ENCODE measurements around the gene TMEM51. TPM values are rescaled to one million over a fixed set of nuclear protein-coding genes. Genes with fewer than 3 reads are reported as not detected.

Gene TMEM51
- total and polyA plus RNA-seq, 9 donors = 9.4 to 38.5 (median 23.0) TPM

DNA sequence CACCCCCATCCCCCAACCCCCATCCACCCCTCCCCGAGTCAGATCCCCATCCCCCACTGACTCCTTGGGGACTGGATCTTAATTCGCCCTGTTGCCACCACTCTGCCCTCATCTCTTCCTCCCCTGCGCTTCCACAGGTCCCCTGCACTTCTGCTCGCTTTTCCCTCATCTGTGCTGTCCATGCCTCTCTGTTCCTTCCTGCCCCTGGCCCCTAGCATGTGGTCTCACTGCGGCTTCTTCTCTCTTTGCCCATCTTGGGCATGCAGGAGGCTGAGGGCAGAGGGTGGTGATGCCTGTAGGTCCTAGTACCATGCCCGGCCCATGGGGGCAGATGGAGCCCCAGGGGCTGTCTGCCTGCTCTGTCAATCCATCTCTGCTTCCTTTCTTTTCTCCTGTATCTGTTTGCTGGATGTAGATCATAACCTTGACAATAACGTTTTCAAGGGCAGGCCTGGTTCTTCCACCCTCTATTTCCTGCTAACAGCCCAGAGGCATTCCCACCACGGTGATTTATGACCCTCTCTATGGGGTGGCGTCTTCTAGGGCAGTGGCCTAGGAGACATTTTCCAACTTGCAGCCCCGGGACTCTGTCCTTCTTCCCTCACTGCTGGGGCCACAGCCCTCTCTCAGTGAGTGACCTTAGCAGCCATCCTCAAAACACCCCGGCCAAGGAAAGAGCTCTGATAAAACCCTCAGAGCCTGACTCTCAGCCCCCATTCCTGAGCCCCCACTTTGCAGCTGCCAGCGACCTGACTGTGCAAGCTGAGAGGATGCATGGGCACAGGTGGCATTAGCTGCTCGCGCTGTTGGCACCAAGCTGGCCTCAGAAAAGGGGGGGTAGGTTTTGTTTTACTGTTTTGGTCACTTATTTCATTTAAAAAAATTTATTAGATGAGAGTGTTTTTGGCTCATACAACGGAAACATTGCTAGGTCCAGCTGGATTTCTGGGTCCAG, 33.9 kb downstream of the TMEM51 start:
- Histone ChIP-seq H3K27me3 (no peaks in the 10 kb centered on the region), H3K27ac (no peak overlapping the region), H3K4me3 (no peak overlapping the region), H3K36me3 (no peaks in the 10 kb centered on the region), H3K4me1 (ENCODE audit: insufficient read depth) (peaks cover 23% of the 10 kb centered on the region), H3K9me3 (no peaks in the 10 kb centered on the region)
- intact Hi-C loops (cut with DNase I) = no loop called here
- TF ChIP-seq POLR2A (IDR thresholded peaks at IDR 0.05) = no peak
- no peak for TF ChIP-seq EP300 (IDR thresholded peaks at IDR 0.05)
- TF ChIP-seq, protein P1, sequence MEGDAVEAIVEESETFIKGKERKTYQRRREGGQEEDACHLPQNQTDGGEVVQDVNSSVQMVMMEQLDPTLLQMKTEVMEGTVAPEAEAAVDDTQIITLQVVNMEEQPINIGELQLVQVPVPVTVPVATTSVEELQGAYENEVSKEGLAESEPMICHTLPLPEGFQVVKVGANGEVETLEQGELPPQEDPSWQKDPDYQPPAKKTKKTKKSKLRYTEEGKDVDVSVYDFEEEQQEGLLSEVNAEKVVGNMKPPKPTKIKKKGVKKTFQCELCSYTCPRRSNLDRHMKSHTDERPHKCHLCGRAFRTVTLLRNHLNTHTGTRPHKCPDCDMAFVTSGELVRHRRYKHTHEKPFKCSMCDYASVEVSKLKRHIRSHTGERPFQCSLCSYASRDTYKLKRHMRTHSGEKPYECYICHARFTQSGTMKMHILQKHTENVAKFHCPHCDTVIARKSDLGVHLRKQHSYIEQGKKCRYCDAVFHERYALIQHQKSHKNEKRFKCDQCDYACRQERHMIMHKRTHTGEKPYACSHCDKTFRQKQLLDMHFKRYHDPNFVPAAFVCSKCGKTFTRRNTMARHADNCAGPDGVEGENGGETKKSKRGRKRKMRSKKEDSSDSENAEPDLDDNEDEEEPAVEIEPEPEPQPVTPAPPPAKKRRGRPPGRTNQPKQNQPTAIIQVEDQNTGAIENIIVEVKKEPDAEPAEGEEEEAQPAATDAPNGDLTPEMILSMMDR (IDR thresholded peaks at IDR 0.05) = no peak
- peak in 2 of 5 donors; percentile 32 for DNase-seq
- WGBS, 3 donors = 42 to 52% (median 47%) methylated on average over 15 of the region's 15 CpGs

DNA sequence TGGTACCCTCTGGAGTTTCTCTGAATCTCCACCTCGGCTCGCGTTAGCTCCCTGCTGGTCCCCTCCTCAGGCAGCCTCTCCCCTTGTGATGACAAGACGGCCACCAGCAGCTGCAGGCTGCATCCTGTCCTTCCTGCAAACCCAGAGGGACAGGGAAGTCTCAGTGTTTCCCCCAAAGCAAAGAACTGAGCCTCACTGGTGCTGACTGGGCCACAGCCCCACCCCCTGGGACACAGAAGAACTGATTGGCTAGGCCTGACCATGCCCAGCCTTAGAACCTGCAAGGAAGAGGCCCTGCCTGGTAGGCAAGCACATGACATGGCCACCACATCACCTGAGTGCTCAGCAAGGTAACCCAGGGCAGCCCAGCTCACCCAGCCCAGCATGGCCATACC, 34.6 kb downstream of the TMEM51 start:
- peaks cover 23% of the 10 kb centered on the region for H3K4me1 ChIP-seq (ENCODE audit: insufficient read depth)
- no peaks in the 10 kb centered on the region for H3K27me3 ChIP-seq
- no peaks in the 10 kb centered on the region for H3K36me3 ChIP-seq
- DNase-seq = peak in 2 of 5 donors; percentile 8 to 30
- H3K4me3 ChIP-seq = no peak overlapping the region
- H3K27ac ChIP-seq = no peak overlapping the region
- no peaks in the 10 kb centered on the region for H3K9me3 ChIP-seq
- 33 to 53% (median 53%) methylated on average over 4 of the region's 4 CpGs for WGBS, 3 donors
- intact Hi-C loops (cut with DNase I) = no loop called here
- TF ChIP-seq EP300 (IDR thresholded peaks at IDR 0.05) (no peak), POLR2A (IDR thresholded peaks at IDR 0.05) (no peak)
- TF ChIP-seq, protein P1 (IDR thresholded peaks at IDR 0.05) = no peak

DNA sequence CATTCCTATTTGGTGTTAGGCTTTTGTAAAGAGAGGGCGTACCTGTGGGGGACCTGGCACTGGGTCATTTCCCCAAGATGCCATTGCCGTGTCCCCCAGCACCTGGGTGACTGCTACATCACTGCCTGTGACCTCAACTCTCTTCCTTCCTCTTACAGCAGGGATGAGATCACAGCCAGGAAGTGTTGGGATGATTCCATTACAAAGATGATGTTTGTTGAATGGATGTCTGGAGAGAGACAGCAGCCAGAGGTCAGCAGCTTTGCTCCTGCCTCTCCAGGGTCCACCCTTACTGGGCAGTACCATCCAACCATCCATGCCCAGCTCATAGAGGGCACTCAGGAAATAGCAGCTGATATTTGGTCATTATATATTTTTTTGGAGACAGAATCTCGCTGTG, 35.1 kb downstream of the TMEM51 start:
- TF ChIP-seq EP300 (IDR thresholded peaks at IDR 0.05) (no peak), POLR2A (IDR thresholded peaks at IDR 0.05) (no peak)
- TF ChIP-seq, protein P1 (IDR thresholded peaks at IDR 0.05) = no peak
- intact Hi-C loops (cut with DNase I) = no loop called here
- peaks cover 23% of the 10 kb centered on the region for H3K4me1 ChIP-seq (ENCODE audit: insufficient read depth)
- H3K27ac ChIP-seq = no peak overlapping the region
- H3K4me3 ChIP-seq = no peak overlapping the region
- H3K36me3 ChIP-seq = no peaks in the 10 kb centered on the region
- DNase-seq = no peak
- no peaks in the 10 kb centered on the region for H3K27me3 ChIP-seq
- H3K9me3 ChIP-seq = no peaks in the 10 kb centered on the region
- 86 to 90% (median 87%) methylated on average over 3 of the region's 3 CpGs for WGBS, 3 donors

DNA sequence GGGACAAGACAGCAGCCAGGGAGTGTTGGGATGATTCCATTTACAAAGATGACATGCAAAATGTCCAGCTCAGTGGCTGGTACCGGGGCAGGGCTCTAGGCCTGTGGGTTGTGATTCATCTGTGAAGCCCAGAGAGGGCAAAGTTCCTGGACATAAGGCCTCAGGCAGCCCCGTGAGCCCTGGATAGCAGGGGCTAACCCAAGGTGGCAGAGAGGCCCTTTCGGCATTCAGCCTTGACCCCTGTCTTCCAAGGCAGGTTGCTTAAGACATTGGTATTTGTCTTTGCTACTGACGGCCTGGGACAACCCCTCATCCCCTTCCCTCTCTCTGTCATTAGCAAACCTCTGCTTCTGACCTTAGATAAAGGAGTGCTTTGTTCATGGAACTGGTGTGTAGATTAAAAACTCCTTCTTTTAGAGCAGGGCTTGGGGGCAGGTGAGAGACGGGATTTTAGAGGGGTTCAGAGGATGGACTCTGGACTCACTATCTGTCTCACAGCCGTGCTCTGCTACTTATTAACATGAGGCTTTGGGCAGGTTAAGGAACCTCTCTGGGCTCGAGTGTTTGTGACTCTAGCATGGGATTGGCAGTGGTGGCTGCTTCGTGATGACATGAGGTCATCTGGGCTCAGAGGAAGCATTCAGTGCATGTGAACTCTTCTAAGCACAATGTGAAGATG, 36.3 kb downstream of the TMEM51 start:
- no peak for DNase-seq
- TF ChIP-seq EP300 (IDR thresholded peaks at IDR 0.05) (no peak), POLR2A (IDR thresholded peaks at IDR 0.05) (no peak)
- TF ChIP-seq, protein P1 (IDR thresholded peaks at IDR 0.05) = no peak
- Histone ChIP-seq H3K36me3 (no peaks in the 10 kb centered on the region), H3K9me3 (no peaks in the 10 kb centered on the region), H3K4me3 (no peak overlapping the region), H3K27me3 (no peaks in the 10 kb centered on the region), H3K4me1 (ENCODE audit: insufficient read depth) (peaks cover 23% of the 10 kb centered on the region), H3K27ac (no peak overlapping the region)
- 76 to 84% (median 80%) methylated on average over 8 of the region's 8 CpGs for WGBS, 3 donors
- intact Hi-C loops (cut with DNase I) = no loop called here
